Fibroblast of lung (primary cell): ENCODE results near the gene FBLN2. TPM values are rescaled to one million over a fixed set of nuclear protein-coding genes. Genes with fewer than 3 reads are reported as not detected.

Source experiments
- DNase-seq, 2 donors: peaks; one replicate each; pipeline versions ENCODE4 v3.0.0 to v3.0.0-alpha.2; 2010; ENCODE audit warnings: low read depth in 2 of 2
- H2AFZ ChIP-seq: 2 replicates; pipeline ENCODE4 v1.5.1; 2012; ENCODE audit warnings: low read length, control low read depth, inconsistent platforms
- H3K27ac ChIP-seq: 2 replicates; pipeline ENCODE4 v1.5.1; 2011; ENCODE audit warnings: low read length, control low read depth; ENCODE audit not compliant: insufficient read depth
- H3K27me3 ChIP-seq: 2 replicates; pipeline ENCODE4 v1.5.1; 2011; ENCODE audit warnings: mild to moderate bottlenecking, low read length; ENCODE audit not compliant: control insufficient read depth, insufficient read depth
- H3K36me3 ChIP-seq: 2 replicates; pipeline ENCODE4 v1.5.1; 2011; ENCODE audit warnings: low read length; ENCODE audit not compliant: control insufficient read depth, insufficient read depth
- H3K4me1 ChIP-seq: 2 replicates; pipeline ENCODE4 v1.5.1; 2011; ENCODE audit warnings: low read length; ENCODE audit not compliant: control insufficient read depth, insufficient read depth; ENCODE audit errors: extremely low read depth
- H3K4me2 ChIP-seq: 2 replicates; pipeline ENCODE4 v1.5.1; 2011; ENCODE audit warnings: low read length, control low read depth; ENCODE audit not compliant: insufficient read depth; ENCODE audit errors: extremely low read depth
- H3K4me3 ChIP-seq, 4 experiments: fragments of 200-600 bp in 1 of 4; sonication (generic) in 1 of 4; replicated peaks in 1 of 4; 2 replicates each; pipeline ENCODE4 v1.5.1; 2011 to 2016; ENCODE audit warnings: low read length in 4 of 4, low read depth in 3 of 4, mild to moderate bottlenecking in 3 of 4, control low read depth in 2 of 4, inconsistent platforms in 1 of 4, mixed read lengths in 1 of 4; ENCODE audit not compliant: insufficient read depth in 1 of 4; ENCODE audit errors: control extremely low read depth in 1 of 4
- H3K79me2 ChIP-seq: 2 replicates; pipeline ENCODE4 v1.5.1; 2012; ENCODE audit warnings: mild to moderate bottlenecking, low read length, inconsistent platforms; ENCODE audit not compliant: control insufficient read depth, insufficient read depth
- H3K9ac ChIP-seq: 2 replicates; pipeline ENCODE4 v1.5.1; 2011; ENCODE audit warnings: mild to moderate bottlenecking, low read length, control low read depth; ENCODE audit not compliant: insufficient read depth
- H3K9me3 ChIP-seq: 2 replicates; pipeline ENCODE4 v1.5.1; 2012; ENCODE audit warnings: low read depth, low read length; ENCODE audit not compliant: control insufficient read depth, insufficient read depth
- H4K20me1 ChIP-seq: 2 replicates; pipeline ENCODE4 v1.5.1; 2011; ENCODE audit warnings: low read length; ENCODE audit not compliant: control insufficient read depth, insufficient read depth; ENCODE audit errors: extremely low read depth
- EZH2 ChIP-seq: IDR thresholded peaks from 2 replicates; pipeline ENCODE4 v1.5.1; 2012; ENCODE audit warnings: low read length, control low read depth, mild to moderate bottlenecking; ENCODE audit errors: missing control alignments
- polyA plus RNA-seq, 2 donors: library from polyadenylated mRNA; depleted of rRNA in 1 of 2; stranded (reverse) in 1 of 2; unstranded in 1 of 2; fragments of >200 nt; gene quantifications; 2 replicates each; pipeline ENCODE4 v1.2.1, GENCODE V29; 2011 to 2012; ENCODE audit warnings: missing spikeins in 1 of 2
- total RNA-seq: library from RNA; depleted of rRNA; stranded (reverse); fragments of >200 nt; gene quantifications from 2 replicates; pipeline ENCODE4 v1.2.1, GENCODE V29; 2014
- TF ChIP-seq, protein P1 (sequence below), 2 donors: IDR thresholded peaks in 1 of 2; conservative IDR thresholded peaks in 1 of 2; 1 replicate in 1 of 2; 2 replicates in 1 of 2; pipeline ENCODE4 v1.5.1; 2011 to 2012; ENCODE audit warnings: low read length in 2 of 2, control low read depth in 1 of 2, inconsistent platforms in 1 of 2, low read depth in 1 of 2, mild to moderate bottlenecking in 1 of 2

The FBLN2 gene
- total and polyA plus RNA-seq, 2 donors (not counting 1 experiment from before 2014, with no cell fraction given) = 25.4 to 138 TPM

DNA sequence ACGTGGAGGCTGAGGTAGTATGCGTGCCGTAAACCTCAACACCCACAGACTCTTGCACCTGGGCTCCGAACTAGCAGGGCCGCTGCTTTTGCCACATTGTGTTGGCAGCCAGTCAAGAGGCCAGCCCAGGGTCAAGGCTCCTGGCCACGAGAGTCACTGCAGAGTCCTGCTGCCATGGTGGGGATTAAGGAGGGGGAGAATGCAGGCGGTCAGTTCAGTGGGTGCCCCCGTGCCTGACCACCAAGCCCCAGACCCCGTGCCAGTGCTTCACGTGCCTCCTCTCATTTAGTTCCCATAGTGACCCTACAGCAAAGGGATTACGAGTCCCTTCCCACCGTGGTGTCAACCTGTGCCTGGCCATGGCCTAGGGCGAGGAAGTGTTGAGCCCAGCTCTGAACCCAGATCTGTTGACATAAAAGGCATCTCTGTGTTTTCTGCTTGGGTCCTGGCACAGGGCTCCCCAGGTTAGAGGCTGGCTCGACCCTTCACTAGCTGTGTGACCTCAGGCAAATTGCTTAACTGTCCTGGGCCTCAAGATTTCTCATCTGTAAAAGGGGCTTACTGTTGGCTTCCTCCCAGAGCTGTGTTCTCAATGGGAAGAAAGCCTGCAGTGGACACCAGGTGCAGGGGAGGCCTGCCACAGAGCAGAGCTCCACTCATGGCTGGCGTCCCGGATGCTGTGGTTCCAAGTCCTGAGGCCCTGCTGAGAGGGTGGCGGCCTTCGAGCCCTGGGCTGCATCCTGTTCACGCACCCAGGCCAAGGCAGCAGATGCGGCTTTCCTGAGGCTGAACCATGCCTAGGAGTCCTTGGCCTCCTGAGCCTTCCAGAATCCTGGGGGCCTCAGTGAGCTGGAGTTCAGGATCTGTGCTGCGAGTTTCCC, 32.8 kb downstream of the FBLN2 start:
- no peaks in the 10 kb centered on the region for H4K20me1 ChIP-seq
- no peaks in the 10 kb centered on the region for H3K36me3 ChIP-seq
- no peak for TF ChIP-seq EZH2
- TF ChIP-seq, protein P1, sequence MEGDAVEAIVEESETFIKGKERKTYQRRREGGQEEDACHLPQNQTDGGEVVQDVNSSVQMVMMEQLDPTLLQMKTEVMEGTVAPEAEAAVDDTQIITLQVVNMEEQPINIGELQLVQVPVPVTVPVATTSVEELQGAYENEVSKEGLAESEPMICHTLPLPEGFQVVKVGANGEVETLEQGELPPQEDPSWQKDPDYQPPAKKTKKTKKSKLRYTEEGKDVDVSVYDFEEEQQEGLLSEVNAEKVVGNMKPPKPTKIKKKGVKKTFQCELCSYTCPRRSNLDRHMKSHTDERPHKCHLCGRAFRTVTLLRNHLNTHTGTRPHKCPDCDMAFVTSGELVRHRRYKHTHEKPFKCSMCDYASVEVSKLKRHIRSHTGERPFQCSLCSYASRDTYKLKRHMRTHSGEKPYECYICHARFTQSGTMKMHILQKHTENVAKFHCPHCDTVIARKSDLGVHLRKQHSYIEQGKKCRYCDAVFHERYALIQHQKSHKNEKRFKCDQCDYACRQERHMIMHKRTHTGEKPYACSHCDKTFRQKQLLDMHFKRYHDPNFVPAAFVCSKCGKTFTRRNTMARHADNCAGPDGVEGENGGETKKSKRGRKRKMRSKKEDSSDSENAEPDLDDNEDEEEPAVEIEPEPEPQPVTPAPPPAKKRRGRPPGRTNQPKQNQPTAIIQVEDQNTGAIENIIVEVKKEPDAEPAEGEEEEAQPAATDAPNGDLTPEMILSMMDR (conservative IDR thresholded peaks at IDR 0.05 in 1 of 2, IDR thresholded peaks at IDR 0.05 in 1 of 2; ENCODE audit: low read depth in 1 of 2, low read length in 2 of 2) = no peak
- no peaks in the 10 kb centered on the region for H3K9me3 ChIP-seq
- no peak overlapping the region for H3K9ac ChIP-seq
- peak; percentile 40 to 44 for DNase-seq
- no peaks in the 10 kb centered on the region for H3K27me3 ChIP-seq
- no peaks in the 10 kb centered on the region for H3K4me1 ChIP-seq
- no peak overlapping the region for H3K4me2 ChIP-seq
- no peaks in the 10 kb centered on the region for H3K79me2 ChIP-seq
- no peak overlapping the region for H3K27ac ChIP-seq
- H3K4me3 ChIP-seq = no peak overlapping the region
- H2AFZ ChIP-seq = no peak overlapping the region

DNA sequence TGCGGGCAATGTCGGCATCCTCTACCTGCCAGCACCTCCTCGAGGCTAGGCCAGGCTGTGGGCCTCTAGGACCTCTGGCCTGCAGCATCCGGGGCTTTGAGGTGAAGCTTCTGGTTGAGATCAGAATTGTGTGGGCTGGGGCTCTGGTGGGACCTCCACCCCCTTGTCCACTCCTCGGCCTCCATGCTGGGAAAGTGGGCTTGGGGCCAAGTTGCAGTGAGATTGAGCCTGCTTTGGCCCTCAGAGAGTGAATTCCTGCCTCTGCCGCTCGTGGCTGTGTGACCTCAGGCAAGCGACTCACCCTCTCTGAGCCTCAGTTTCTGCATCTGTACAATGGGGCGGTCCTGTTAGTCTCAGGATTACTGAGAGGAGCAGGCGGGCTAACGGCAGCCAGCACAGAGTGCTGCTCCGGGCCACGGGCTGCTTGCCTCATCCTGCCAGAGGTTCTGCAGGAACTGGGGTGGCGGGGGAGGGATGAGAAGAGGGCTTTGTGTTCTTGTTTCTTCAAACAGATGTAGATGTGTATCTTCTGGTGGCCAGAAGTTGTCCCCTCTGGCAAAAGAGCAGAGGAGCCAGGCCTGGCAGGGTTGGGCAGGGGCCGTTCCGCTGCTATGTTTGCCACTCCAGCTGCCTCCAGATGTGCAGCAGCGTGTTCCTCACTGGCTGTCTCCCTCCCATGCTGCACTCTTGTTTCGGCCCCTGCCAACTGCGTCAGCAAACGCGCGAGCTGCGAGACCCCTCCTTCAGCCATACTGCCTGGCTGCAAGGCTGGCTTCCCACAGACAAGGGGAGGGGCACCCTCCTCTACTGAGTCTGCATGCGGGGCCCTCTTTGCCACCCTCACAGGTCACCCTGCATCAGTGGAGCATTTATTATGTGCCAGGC, 33.7 kb downstream of the FBLN2 start:
- DNase-seq = peak in 1 of 2 donors; percentile 61
- Histone ChIP-seq H2AFZ (no peak overlapping the region), H3K4me2 (no peak overlapping the region), H3K4me3 (no peak overlapping the region), H3K27ac (no peak overlapping the region), H3K36me3 (no peaks in the 10 kb centered on the region), H4K20me1 (no peaks in the 10 kb centered on the region), H3K79me2 (no peaks in the 10 kb centered on the region), H3K4me1 (no peaks in the 10 kb centered on the region), H3K9ac (no peak overlapping the region), H3K27me3 (no peaks in the 10 kb centered on the region), H3K9me3 (no peaks in the 10 kb centered on the region)
- TF ChIP-seq, protein P1 (conservative IDR thresholded peaks at IDR 0.05 in 1 of 2, IDR thresholded peaks at IDR 0.05 in 1 of 2; ENCODE audit: low read depth in 1 of 2, low read length in 2 of 2) = no peak
- no peak for TF ChIP-seq EZH2
